ENCODE data around the gene CHI3L2.

The CHI3L2 gene

DNA sequence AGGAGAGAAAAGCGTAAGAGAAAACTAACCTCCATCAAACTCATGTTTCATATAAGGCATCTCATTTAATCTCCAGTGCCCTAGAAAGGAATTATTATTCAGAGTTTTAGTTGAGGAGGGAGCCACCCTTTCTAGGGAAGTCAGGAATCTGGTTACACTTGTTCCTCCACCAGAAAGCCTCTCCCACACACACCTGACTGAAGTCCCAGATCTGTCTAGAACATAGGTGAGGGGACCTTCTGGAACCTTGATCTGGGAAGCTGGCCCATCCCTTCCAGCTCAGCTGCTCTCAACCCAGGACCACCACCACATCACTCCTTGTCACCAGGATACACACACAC, 25.2 kb upstream of the CHI3L2 start:
- DNase-seq (ENCODE audit: low spot score) = no peak
- in situ Hi-C loops (cut with MboI; ENCODE audit: low pct_unique_long_range_greater_than_20kb, low sequenced_read_pairs, unreplicated experiment) = loop anchor here (25.0 kb wide), 2 partner anchors 410 to 560 kb away; partner anchors contain the start of genes DDX20 and RAP1A
- TF ChIP-seq, protein P1, sequence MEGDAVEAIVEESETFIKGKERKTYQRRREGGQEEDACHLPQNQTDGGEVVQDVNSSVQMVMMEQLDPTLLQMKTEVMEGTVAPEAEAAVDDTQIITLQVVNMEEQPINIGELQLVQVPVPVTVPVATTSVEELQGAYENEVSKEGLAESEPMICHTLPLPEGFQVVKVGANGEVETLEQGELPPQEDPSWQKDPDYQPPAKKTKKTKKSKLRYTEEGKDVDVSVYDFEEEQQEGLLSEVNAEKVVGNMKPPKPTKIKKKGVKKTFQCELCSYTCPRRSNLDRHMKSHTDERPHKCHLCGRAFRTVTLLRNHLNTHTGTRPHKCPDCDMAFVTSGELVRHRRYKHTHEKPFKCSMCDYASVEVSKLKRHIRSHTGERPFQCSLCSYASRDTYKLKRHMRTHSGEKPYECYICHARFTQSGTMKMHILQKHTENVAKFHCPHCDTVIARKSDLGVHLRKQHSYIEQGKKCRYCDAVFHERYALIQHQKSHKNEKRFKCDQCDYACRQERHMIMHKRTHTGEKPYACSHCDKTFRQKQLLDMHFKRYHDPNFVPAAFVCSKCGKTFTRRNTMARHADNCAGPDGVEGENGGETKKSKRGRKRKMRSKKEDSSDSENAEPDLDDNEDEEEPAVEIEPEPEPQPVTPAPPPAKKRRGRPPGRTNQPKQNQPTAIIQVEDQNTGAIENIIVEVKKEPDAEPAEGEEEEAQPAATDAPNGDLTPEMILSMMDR (IDR thresholded peaks at IDR 0.05; ENCODE audit: extremely low read depth, insufficient read depth, missing control alignments) = no peak

DNA sequence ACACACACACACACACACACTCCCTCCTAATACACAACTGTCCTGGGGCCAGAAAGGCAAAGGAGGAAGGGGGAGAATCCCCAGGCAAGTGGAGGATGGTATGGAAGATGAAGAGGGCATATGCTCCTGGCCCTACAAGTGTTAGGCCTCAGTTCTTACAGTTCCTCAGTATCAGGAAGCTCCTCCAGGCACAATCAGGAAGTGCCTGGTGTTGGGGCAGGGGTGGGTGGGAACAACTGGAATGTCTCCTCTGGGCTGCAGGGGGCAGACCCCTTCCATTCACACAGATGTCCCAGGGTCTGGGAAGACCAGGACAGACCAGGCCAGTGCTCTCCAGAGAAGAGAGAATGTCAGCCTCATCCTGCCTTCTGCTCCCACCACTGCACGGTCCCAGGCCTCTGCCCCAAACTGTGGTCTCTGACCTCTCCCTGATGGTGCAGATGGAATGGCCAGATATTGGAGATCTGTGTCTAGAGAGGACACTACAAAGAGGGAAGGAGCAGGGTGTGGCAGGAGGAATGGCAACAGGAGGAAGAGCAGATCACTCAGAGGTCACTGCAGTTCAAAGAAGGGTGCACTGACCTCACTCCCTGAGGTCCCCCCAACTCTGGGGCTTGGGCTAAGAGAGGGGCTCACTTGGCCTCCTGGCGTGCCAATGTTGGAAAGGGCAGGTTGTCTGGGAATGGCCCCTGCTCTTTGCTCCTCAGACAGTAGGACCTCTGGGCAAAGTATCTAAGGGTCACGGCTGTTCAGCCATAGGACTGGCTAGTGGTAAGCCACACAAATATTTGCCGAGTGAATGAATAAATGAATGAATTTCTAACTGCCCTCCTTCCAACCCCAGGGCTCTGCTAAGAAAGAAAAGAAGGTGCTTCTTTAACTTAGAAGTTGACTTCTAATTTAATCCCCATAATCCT, 24.5 kb upstream of the CHI3L2 start:
- no peak for DNase-seq (ENCODE audit: low spot score)
- TF ChIP-seq, protein P1 (IDR thresholded peaks at IDR 0.05; ENCODE audit: extremely low read depth, insufficient read depth, missing control alignments) = peak; percentile 10
- in situ Hi-C loops (cut with MboI; ENCODE audit: low pct_unique_long_range_greater_than_20kb, low sequenced_read_pairs, unreplicated experiment) = loop anchor here (25.0 kb wide), 2 partner anchors 409 to 559 kb away; partner anchors contain the start of genes DDX20 and RAP1A

DNA sequence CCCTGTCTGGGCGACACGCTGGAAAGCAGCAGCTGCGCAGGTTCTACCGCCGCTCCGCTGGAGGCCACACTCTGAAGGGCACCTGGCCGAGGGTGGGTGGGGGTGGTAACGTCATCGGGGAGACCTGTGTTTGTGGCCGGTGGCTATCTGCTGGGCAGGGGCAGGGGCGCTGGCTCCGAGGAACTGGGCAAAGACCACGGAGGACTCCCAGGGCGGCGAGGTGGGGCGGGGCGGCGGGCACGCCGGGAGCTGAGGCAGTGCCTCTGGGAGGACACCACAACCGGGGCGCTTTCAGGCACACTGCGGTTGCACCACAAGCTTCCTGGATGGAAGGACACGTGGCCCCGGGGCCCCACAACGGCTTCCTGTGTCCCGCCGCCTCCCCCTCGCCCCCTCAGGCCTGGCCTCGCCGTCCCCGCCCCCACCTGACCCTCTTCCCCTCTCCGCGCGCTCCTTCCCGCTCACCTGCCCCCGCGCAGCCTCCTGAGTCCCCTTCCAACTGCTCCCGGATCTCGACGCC, 23.8 kb upstream of the CHI3L2 start:
- in situ Hi-C loops (cut with MboI; ENCODE audit: low pct_unique_long_range_greater_than_20kb, low sequenced_read_pairs, unreplicated experiment) = loop anchor here (25.0 kb wide), 2 partner anchors 409 to 559 kb away; partner anchors contain the start of genes DDX20 and RAP1A
- TF ChIP-seq, protein P1 (IDR thresholded peaks at IDR 0.05; ENCODE audit: extremely low read depth, insufficient read depth, missing control alignments) = no peak
- peak; percentile 84 for DNase-seq (ENCODE audit: low spot score)

DNA sequence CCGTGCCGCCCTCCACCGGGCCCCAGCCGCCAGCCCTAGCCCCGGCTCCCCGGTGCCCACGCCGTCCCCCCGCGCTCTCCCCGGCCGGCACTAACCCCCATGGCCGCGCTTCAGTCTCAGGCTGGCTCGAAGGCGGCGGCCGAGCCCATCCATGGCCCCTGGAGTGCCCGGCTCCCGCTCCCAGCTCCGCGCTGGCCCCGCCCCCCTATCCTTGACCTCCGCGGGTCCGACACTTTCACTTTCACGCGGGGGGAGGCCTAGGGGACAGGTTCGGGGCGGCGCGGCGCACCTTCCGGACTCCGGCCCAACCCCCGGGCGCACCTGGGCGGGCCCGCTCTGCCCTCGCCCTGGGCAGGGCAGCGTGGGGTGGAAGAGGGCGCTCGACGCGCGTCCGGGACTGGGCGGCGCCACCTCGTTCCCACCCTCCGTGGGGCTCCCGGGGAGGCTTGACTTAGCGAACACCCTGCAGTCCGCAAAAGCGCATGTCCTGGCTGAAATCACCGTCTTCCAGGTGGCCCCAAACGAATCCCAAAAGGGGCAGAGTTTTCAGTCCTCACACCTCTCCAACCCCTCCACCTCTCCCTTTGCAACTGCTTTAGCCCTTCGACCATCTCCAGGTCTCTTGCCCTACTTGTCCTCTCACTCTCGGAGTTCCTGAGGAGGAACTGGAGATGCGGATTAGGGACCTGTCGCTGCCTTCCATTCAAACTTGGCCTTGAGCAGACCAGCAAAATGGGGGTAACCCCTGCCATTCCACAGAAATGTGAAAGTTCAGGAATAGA, 23.1 kb upstream of the CHI3L2 start:
- TF ChIP-seq, protein P1 (IDR thresholded peaks at IDR 0.05; ENCODE audit: extremely low read depth, insufficient read depth, missing control alignments) = peak; percentile 26
- in situ Hi-C loops (cut with MboI; ENCODE audit: low pct_unique_long_range_greater_than_20kb, low sequenced_read_pairs, unreplicated experiment) = loop anchor here (25.0 kb wide), 2 partner anchors 408 to 558 kb away; partner anchors contain the start of genes DDX20 and RAP1A
- DNase-seq (ENCODE audit: low spot score) = peak; percentile 82

DNA sequence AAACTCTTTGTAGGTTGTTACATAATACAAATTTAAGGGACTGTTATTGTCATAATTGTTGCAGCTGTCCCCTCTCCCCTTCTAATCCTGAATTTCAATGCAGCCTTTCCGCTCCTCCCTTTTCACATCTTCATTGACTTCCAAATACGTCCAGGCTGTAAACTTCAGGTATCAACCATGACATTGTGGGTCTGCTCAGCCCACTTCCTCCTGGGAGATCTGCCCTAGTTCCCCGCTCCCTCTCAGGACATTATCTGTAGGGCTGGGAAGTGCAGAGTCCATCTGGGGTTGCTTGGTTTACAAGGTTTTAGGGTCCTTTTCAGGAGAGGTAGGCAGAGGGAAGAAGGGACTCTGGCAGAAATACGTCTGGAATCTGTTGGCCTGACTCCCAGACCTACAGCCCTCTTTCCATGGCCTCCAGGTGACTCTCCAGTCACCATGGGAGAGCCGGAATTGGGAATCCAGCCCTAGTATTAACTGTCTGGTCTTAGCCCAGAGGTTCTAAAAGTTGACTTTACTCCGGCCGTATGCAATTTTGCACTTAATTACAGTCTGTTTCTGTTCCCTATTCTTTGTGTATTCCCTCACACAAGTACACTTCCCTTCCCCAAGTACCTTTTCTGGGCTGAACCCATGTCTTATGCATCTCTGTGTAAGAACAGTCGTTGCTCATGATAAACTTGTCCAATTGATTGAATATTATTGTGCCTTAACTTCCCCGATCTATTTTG, 22.4 kb upstream of the CHI3L2 start:
- in situ Hi-C loops (cut with MboI; ENCODE audit: low pct_unique_long_range_greater_than_20kb, low sequenced_read_pairs, unreplicated experiment) = loop anchor here (25.0 kb wide), 2 partner anchors 407 to 557 kb away; partner anchors contain the start of genes DDX20 and RAP1A
- no peak for DNase-seq (ENCODE audit: low spot score)

More for the DNA sequence above, 22.4 kb upstream of the CHI3L2 start:
- TF ChIP-seq, protein P1 (IDR thresholded peaks at IDR 0.05; ENCODE audit: extremely low read depth, insufficient read depth, missing control alignments) = no peak

Data from GM13977 (cell line).